GM12878 (cell line): ENCODE data around the gene PRKG1. TPM values are rescaled to one million over a fixed set of nuclear protein-coding genes. Genes with fewer than 3 reads are reported as not detected.
"Not testable (repeated sequence)": the region's sequence is repeated elsewhere in the genome, so short reads cannot be mapped to it uniquely, and the experiment has no call there.

Experiments
- ATAC-seq: fragments of 200-7000 bp; cut with Tn5 transposase; 3 replicates; pipeline ENCODE4 v1.9.1; 2020; ENCODE audit warnings: mild to moderate bottlenecking, moderate library complexity
- BruUV-seq: library from RNA; stranded (reverse); fragments of 400-500 nt; replicated peaks from 2 replicates; lab custom pipeline; 2021; lab: Mats Ljungman, UMichigan
- CTCF ChIA-PET: fragments of 300-600 bp; sonication (Branson Sonifier 250); formaldehyde crosslinking; extraction: SDS; loops from one replicate; lab custom pipeline; 2021; ENCODE audit warnings: inconsistent platforms; lab: Yijun Ruan, JAX
- POLR2A ChIA-PET: fragments of 350-600 bp; formaldehyde crosslinking; extraction: SDS; loops from one replicate; lab custom pipeline; 2021; ENCODE audit warnings: inconsistent platforms; lab: Charles Lee
- RAD21 ChIA-PET: fragments of 300-600 bp; sonication (Branson Sonifier 250); formaldehyde crosslinking; loops from one replicate; lab custom pipeline; 2023; ENCODE audit warnings: antibody characterized with exemption; ENCODE audit not compliant: unreplicated experiment; lab: Charles Lee
- SMC1A ChIA-PET: fragments of 300-600 bp; sonication (Branson Sonifier 250); formaldehyde crosslinking; loops from one replicate; lab custom pipeline; 2023; ENCODE audit not compliant: unreplicated experiment, uncharacterized antibody; lab: Charles Lee
- DNase-seq: peaks from one replicate; pipeline ENCODE4 v3.0.0-alpha.2; 2011; ENCODE audit warnings: low read depth, low spot score
- FAIRE-seq: peaks from 3 replicates; lab custom pipeline; 2011; peaks lifted over from hg19 to GRCh38; lab: Jason Lieb, UNC
- H2AFZ ChIP-seq: 2 replicates; pipeline ENCODE4 v1.6.0; 2011; ENCODE audit warnings: low read depth, low read length, control low read depth; ENCODE audit not compliant: control insufficient read depth
- H3K27ac ChIP-seq: 2 replicates; pipeline ENCODE4 v1.5.1; 2011; ENCODE audit warnings: control low read depth; ENCODE audit not compliant: control insufficient read depth, insufficient read depth
- H3K27me3 ChIP-seq, 2 experiments: replicated peaks in 1 of 2; 2 replicates each; pipeline versions ENCODE4 v1.6.0 to v1.6.1; 2011; ENCODE audit warnings: low read length in 1 of 2; ENCODE audit not compliant: control insufficient read depth in 2 of 2, insufficient read depth in 2 of 2
- H3K36me3 ChIP-seq, 2 experiments: 2 replicates each; pipeline ENCODE4 v1.5.1; 2011; ENCODE audit warnings: low read length in 1 of 2; ENCODE audit not compliant: control insufficient read depth in 2 of 2, insufficient read depth in 2 of 2
- H3K4me1 ChIP-seq: 2 replicates; pipeline ENCODE4 v1.6.1; 2011; ENCODE audit warnings: mild to moderate bottlenecking, low read length, moderate library complexity, mixed read lengths; ENCODE audit not compliant: control insufficient read depth, insufficient read depth
- H3K4me2 ChIP-seq: 2 replicates; pipeline ENCODE4 v1.6.0; 2011; ENCODE audit warnings: control low read depth; ENCODE audit not compliant: control insufficient read depth, insufficient read depth
- H3K4me3 ChIP-seq: fragments of 200-600 bp; sonication (generic); 2 replicates; pipeline ENCODE4 v1.5.1; 2016
- H3K79me2 ChIP-seq: 2 replicates; pipeline ENCODE4 v1.6.0; 2011; ENCODE audit warnings: low read length; ENCODE audit not compliant: control insufficient read depth, insufficient read depth
- H3K9ac ChIP-seq: 2 replicates; pipeline ENCODE4 v1.8.0; 2011; ENCODE audit warnings: low read length, control low read depth, mixed read lengths; ENCODE audit not compliant: control insufficient read depth, insufficient read depth
- H3K9me3 ChIP-seq: replicated peaks from 3 replicates; pipeline ENCODE4 v1.5.1; 2011; ENCODE audit warnings: mild to moderate bottlenecking, low read length; ENCODE audit not compliant: control insufficient read depth, insufficient read depth
- H4K20me1 ChIP-seq: 2 replicates; pipeline ENCODE4 v1.6.0; 2011; ENCODE audit not compliant: control insufficient read depth, insufficient read depth
- BCLAF1 ChIP-seq: fragments of 450-650 bp; IDR thresholded peaks from 2 replicates; pipeline ENCODE4 v1.6.1; 2017; ENCODE audit warnings: antibody characterized with exemption, mild to moderate bottlenecking, moderate library complexity
- BMI1 ChIP-seq: fragments of 450-650 bp; IDR thresholded peaks from 2 replicates; pipeline ENCODE4 v1.6.1; 2016; ENCODE audit warnings: mild to moderate bottlenecking, moderate library complexity, borderline replicate concordance
- EZH2 ChIP-seq: IDR thresholded peaks from 2 replicates; pipeline ENCODE4 v1.6.1; 2012; ENCODE audit warnings: low read depth, mild to moderate bottlenecking, control low read depth, inconsistent platforms, low read length, borderline replicate concordance; ENCODE audit not compliant: control insufficient read depth
- JUNB ChIP-seq: IDR thresholded peaks from 2 replicates; pipeline ENCODE4 v1.6.1; 2016; ENCODE audit warnings: antibody characterized with exemption, mild to moderate bottlenecking
- KDM1A ChIP-seq: fragments of 200-600 bp; sonication (generic); IDR thresholded peaks from 2 replicates; pipeline ENCODE4 v1.6.1; 2016; ENCODE audit warnings: borderline replicate concordance
- SMC3 ChIP-seq: IDR thresholded peaks from 2 replicates; pipeline ENCODE4 v1.6.1; 2011; ENCODE audit warnings: low read length, improper control_type of control experiment, borderline replicate concordance
- WRNIP1 ChIP-seq: IDR thresholded peaks from 2 replicates; pipeline ENCODE4 v1.6.1; 2011; ENCODE audit warnings: low read depth, low read length, improper control_type of control experiment, borderline replicate concordance
- ZNF24 ChIP-seq: fragments of 450-650 bp; IDR thresholded peaks from 2 replicates; pipeline ENCODE4 v1.6.1; 2017; ENCODE audit warnings: antibody characterized with exemption, mild to moderate bottlenecking
- WGBS: methylation state at CpG from one replicate; pipeline ENCODE4 v1.1.6; 2016; ENCODE audit warnings: low lambda C conversion rate; ENCODE audit not compliant: insufficient replicate concordance, insufficient coverage; ENCODE audit errors: missing lambda C conversion rate; 5-methylcytosine and 5-hydroxymethylcytosine counted together
- in situ Hi-C: fragments of 300-500 bp; cut with MboI; formaldehyde crosslinking; loops from 9 replicates; pipeline ENCODE4 v1.14.3; 2018; ENCODE audit warnings: mixed read lengths
- intact Hi-C: fragments of 100-400 bp; cut with micrococcal nuclease; formaldehyde crosslinking; loops from one replicate; pipeline ENCODE4 v1.14.2; 2022; ENCODE audit not compliant: unreplicated experiment
- polyA plus RNA-seq, 11 experiments: library from polyadenylated mRNA; depleted of rRNA in 4 of 11; unstranded in 6 of 11; stranded (reverse) in 5 of 11; fragments of >200 nt; fragmentation: Nextera tagmentation in 4 of 11; fragmentation: Illumina TruSeq in 1 of 11; extraction: Ambion mirVana in 4 of 11; extraction: Trizol in 1 of 11; gene quantifications; 1 replicate in 1 of 11; 2 replicates in 10 of 11; pipeline versions ENCODE4 v1.2.1 to v1.2.3, GENCODE V29; 2011 to 2016; ENCODE audit warnings: inconsistent platforms in 2 of 11, missing spikeins in 2 of 11, low read depth in 1 of 11
- total RNA-seq, 4 experiments: library from RNA; depleted of rRNA in 3 of 4; stranded (reverse); fragments of >200 nt in 3 of 4; fragmentation: Illumina TruSeq in 1 of 4; extraction: Trizol in 1 of 4; gene quantifications; 2 replicates each; pipeline versions ENCODE4 v1.2.1 to v1.2.3, GENCODE V29; 2013 to 2021
- TF ChIP-seq, protein P1 (sequence below): IDR thresholded peaks from 2 replicates; pipeline ENCODE4 v1.6.1; 2012; ENCODE audit warnings: low read depth, low read length, improper control_type of control experiment

The PRKG1 gene
- total and polyA plus RNA-seq, 10 of the 15 experiments (the other 5 are each of a cell fraction or from before 2014, with no cell fraction given): 0.04 to 0.05 TPM; not detected in 8

DNA sequence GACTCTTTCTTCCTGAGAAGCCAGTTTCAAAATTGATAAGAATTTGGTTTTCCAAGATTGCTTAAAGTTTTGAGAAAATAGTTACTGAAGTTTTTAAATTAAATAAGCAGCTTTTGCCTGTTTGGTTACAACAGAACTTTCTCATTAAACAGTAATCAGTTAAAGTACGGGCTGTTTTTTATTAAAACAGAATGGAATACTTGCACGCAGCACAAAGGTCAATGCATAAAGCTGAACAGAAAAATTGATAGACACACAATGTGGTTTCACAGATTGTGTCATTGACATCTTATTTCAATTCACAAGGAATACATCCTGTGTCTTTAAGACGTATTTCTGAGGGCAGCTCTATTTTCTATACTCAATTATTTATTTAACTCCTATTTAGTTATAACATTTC lies 192.2 kb downstream of the PRKG1 start (continued):
- no peak for TF ChIP-seq EZH2
- TF ChIP-seq, protein P1, sequence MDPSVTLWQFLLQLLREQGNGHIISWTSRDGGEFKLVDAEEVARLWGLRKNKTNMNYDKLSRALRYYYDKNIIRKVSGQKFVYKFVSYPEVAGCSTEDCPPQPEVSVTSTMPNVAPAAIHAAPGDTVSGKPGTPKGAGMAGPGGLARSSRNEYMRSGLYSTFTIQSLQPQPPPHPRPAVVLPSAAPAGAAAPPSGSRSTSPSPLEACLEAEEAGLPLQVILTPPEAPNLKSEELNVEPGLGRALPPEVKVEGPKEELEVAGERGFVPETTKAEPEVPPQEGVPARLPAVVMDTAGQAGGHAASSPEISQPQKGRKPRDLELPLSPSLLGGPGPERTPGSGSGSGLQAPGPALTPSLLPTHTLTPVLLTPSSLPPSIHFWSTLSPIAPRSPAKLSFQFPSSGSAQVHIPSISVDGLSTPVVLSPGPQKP: no peak
- TF ChIP-seq, all 136 proteins: peak for 0

DNA sequence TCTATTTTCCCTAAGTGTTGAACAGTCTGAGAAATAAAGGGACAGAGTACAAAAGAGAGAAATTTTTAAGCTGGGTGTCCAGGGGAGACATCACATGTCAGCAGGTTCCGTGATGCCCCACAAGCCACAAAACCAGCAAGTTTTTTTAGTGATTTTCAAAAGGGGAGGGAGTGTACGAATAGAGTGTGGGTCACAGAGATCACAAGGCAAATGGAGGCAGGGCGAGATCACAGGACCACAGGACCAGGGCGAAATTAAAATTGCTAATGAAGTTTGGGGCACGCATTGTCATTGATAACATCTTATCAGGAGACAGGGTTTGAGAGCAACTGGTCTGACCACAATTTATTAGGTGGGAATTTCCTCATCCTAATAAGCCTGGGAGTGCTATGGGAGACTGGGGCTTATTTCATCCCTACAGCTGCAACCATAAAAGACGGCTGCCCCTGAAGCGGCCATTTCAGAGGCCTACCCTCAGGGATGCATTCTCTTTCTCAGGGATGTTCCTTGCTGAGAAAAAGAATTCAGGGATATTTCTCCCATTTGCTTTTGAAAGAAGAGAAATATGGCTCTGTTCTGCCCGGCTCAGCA lies 193.8 kb downstream of the PRKG1 start:
- intact Hi-C loops, H3K4me1 ChIP-seq, H3K9ac ChIP-seq, H3K79me2 ChIP-seq, H3K4me2 ChIP-seq, SMC1A ChIA-PET, H3K27me3 ChIP-seq, FAIRE-seq, RAD21 ChIA-PET, CTCF ChIA-PET, H2AFZ ChIP-seq, BruUV-seq, H3K4me3 ChIP-seq, DNase-seq, POLR2A ChIA-PET, H3K9me3 ChIP-seq, H4K20me1 ChIP-seq, H3K27ac ChIP-seq, ATAC-seq, H3K36me3 ChIP-seq, in situ Hi-C loops: not testable (repeated sequence)
- WGBS: 32% methylated on average over 8 of the region's 8 CpGs

- Histone ChIP-seq H3K79me2 (no peaks in the 10 kb centered on the region), H3K9ac (no peak overlapping the region), H3K4me2 (no peak overlapping the region), H3K27ac (no peak overlapping the region), H4K20me1 (no peaks in the 10 kb centered on the region), H2AFZ (no peak overlapping the region), H3K27me3 (no peaks in the 10 kb centered on the region), H3K4me3 (no peak overlapping the region), H3K4me1 (no peaks in the 10 kb centered on the region), H3K9me3 (no peaks in the 10 kb centered on the region), H3K36me3 (no peaks in the 10 kb centered on the region)
- ChIA-PET SMC1A (no interaction called here), CTCF (no interaction called here), RAD21 (no interaction called here), POLR2A (no interaction called here)
- BruUV-seq: no TSS peak
- DNase-seq (no peak), FAIRE-seq (no peak), ATAC-seq (no peak)
- TF ChIP-seq SMC3 (no peak), ZNF24 (no peak), BCLAF1 (no peak), KDM1A (no peak), WRNIP1 (no peak), BMI1 (no peak), JUNB (no peak)
- intact Hi-C loops (no loop called here), in situ Hi-C loops (no loop called here)
Observed at GRCh38 chr10:51269821-51270220, 195.5 kb downstream of the PRKG1 start.
